Stimulated activated CD8-positive, alpha-beta memory T cell treated with anti-CD3 and anti-CD28 coated beads, Interleukin-2, amount 100 ng/mL, for 48 hours (primary cell): ENCODE data around the gene PODNL1.
"Not testable (repeated sequence)": the region's sequence is repeated elsewhere in the genome, so short reads cannot be mapped to it uniquely, and the experiment has no call there.

ENCODE experiments used
- DNase-seq, 2 donors: peaks; one replicate each; pipeline ENCODE4 v3.0.0-alpha.2; 2020; ENCODE audit warnings: low read depth in 2 of 2

PODNL1 gene

GRCh38 chr19:13926010-13926409, 12.2 kb downstream of the PODNL1 start:
- no peak for DNase-seq

- no peak for DNase-seq
Observed at GRCh38 chr19:13923194-13923987, 14.8 kb downstream of the PODNL1 start.

- not testable (repeated sequence) for DNase-seq
Observed at GRCh38 chr19:13922118-13922517, 16.1 kb downstream of the PODNL1 start.

GRCh38 chr19:13920940-13921747, 17.1 kb downstream of the PODNL1 start:
- no peak for DNase-seq

GRCh38 chr19:13920524-13920923, 17.7 kb downstream of the PODNL1 start:
- DNase-seq, result no peak

- DNase-seq, result no peak
Observed at GRCh38 chr19:13918726-13919411, 19.3 kb downstream of the PODNL1 start.

- no peak for DNase-seq
Observed at GRCh38 chr19:13917888-13918406, 20.3 kb downstream of the PODNL1 start.

- DNase-seq, result no peak
Observed at GRCh38 chr19:13914777-13915176, 23.4 kb downstream of the PODNL1 start.

- no peak for DNase-seq
Observed at GRCh38 chr19:13913352-13913751, 24.9 kb downstream of the PODNL1 start.

- no peak for DNase-seq
Observed at GRCh38 chr19:13909430-13909829, 28.8 kb downstream of the PODNL1 start.

GRCh38 chr19:13908674-13909073, 29.5 kb downstream of the PODNL1 start:
- no peak for DNase-seq

GRCh38 chr19:13906910-13907309, 31.3 kb downstream of the PODNL1 start:
- DNase-seq, result no peak

- DNase-seq, result peak in 1 of 2 donors; percentile 22
Observed at GRCh38 chr19:13906521-13906904, 31.7 kb downstream of the PODNL1 start.

- DNase-seq, result peak; percentile 93 to 96
Observed at GRCh38 chr19:13905634-13906520, 32.3 kb downstream of the PODNL1 start, which contains the start of the genes BRME1 and CC2D1A. TSS of gene BRME1 (minus strand) at chr19:13906117. CDS start at chr19:13904892, 1,225 bp downstream. TSS of gene CC2D1A (plus strand) at chr19:13906201. CDS start at chr19:13906442, 241 bp downstream.

- no peak for DNase-seq
Observed at GRCh38 chr19:13902993-13903555, 35.1 kb downstream of the PODNL1 start.

GRCh38 chr19:13899912-13900584, 38.2 kb downstream of the PODNL1 start:
- no peak for DNase-seq

GRCh38 chr19:13899393-13899792, 38.8 kb downstream of the PODNL1 start:
- DNase-seq, result no peak

GRCh38 chr19:13896227-13896626, 42.0 kb downstream of the PODNL1 start:
- DNase-seq, result no peak

GRCh38 chr19:13894552-13894951, 43.7 kb downstream of the PODNL1 start:
- no peak for DNase-seq

- no peak for DNase-seq
Observed at GRCh38 chr19:13892870-13893269, 45.3 kb downstream of the PODNL1 start.
